Measurements from ENCODE around the gene GLOD5. TPM values are rescaled to one million over a fixed set of nuclear protein-coding genes. Genes with fewer than 3 reads are reported as not detected.

The GLOD5 gene
- total RNA-seq, 1 experiment from 2014 or later = not detected

GRCh38 chrX:48745222-48745621 is 16.3 kb upstream of the GLOD5 start:
- H3K4me1 Mint-ChIP-seq (ENCODE audit: insufficient read depth, unreplicated experiment) = no peaks in the 10 kb centered on the region
- no peak for DNase-seq (ENCODE audit: unreplicated experiment)
- no peaks in the 10 kb centered on the region for H3K27me3 Mint-ChIP-seq (ENCODE audit: insufficient read depth, unreplicated experiment)
- BruUV-seq (replicated peaks) = no TSS peak
- CTCF ChIA-PET = no interaction called here
- no peak overlapping the region for H3K4me3 Mint-ChIP-seq (ENCODE audit: unreplicated experiment)
- H3K9me3 Mint-ChIP-seq (ENCODE audit: unreplicated experiment) = no peaks in the 10 kb centered on the region
- H3K36me3 Mint-ChIP-seq (ENCODE audit: insufficient read depth, unreplicated experiment) = no peaks in the 10 kb centered on the region
- intact Hi-C loops (cut with micrococcal nuclease) = no loop called here
- POLR2A ChIA-PET = no interaction called here
- H3K27ac Mint-ChIP-seq (ENCODE audit: low read depth, unreplicated experiment) = no peak overlapping the region
- TF ChIP-seq CTCF (IDR thresholded peaks at IDR 0.05; ENCODE audit: unreplicated experiment) = no peak

GRCh38 chrX:48747415-48748016 is 14.0 kb upstream of the GLOD5 start:
- DNase-seq (ENCODE audit: unreplicated experiment) = no peak
- no peaks in the 10 kb centered on the region for H3K27me3 Mint-ChIP-seq (ENCODE audit: insufficient read depth, unreplicated experiment)
- ChIA-PET POLR2A (no interaction called here), CTCF (no interaction called here)
- no peaks in the 10 kb centered on the region for H3K36me3 Mint-ChIP-seq (ENCODE audit: insufficient read depth, unreplicated experiment)
- no peak for TF ChIP-seq CTCF (IDR thresholded peaks at IDR 0.05; ENCODE audit: unreplicated experiment)
- intact Hi-C loops (cut with micrococcal nuclease) = no loop called here
- H3K27ac Mint-ChIP-seq (ENCODE audit: low read depth, unreplicated experiment) = no peak overlapping the region
- H3K4me1 Mint-ChIP-seq (ENCODE audit: insufficient read depth, unreplicated experiment) = no peaks in the 10 kb centered on the region
- no peak overlapping the region for H3K4me3 Mint-ChIP-seq (ENCODE audit: unreplicated experiment)
- no TSS peak for BruUV-seq (replicated peaks)
- H3K9me3 Mint-ChIP-seq (ENCODE audit: unreplicated experiment) = no peaks in the 10 kb centered on the region

GRCh38 chrX:48749182-48749581 is 12.4 kb upstream of the GLOD5 start:
- DNase-seq (ENCODE audit: unreplicated experiment) = no peak
- BruUV-seq (replicated peaks) = no TSS peak
- CTCF ChIA-PET = interaction anchor here (0.5 to 0.9 kb wide), 2 partner anchors 46 to 53 kb away, joined by 3 to 5 read pairs; partner anchors contain the start of gene HDAC6
- intact Hi-C loops (cut with micrococcal nuclease) = no loop called here
- H3K9me3 Mint-ChIP-seq (ENCODE audit: unreplicated experiment) = no peaks in the 10 kb centered on the region
- POLR2A ChIA-PET = no interaction called here
- no peak overlapping the region for H3K27ac Mint-ChIP-seq (ENCODE audit: low read depth, unreplicated experiment)
- no peaks in the 10 kb centered on the region for H3K36me3 Mint-ChIP-seq (ENCODE audit: insufficient read depth, unreplicated experiment)
- TF ChIP-seq CTCF (IDR thresholded peaks at IDR 0.05; ENCODE audit: unreplicated experiment) = no peak
- no peaks in the 10 kb centered on the region for H3K4me1 Mint-ChIP-seq (ENCODE audit: insufficient read depth, unreplicated experiment)
- H3K27me3 Mint-ChIP-seq (ENCODE audit: insufficient read depth, unreplicated experiment) = no peaks in the 10 kb centered on the region
- no peak overlapping the region for H3K4me3 Mint-ChIP-seq (ENCODE audit: unreplicated experiment)

- POLR2A ChIA-PET = no interaction called here
- CTCF ChIA-PET = interaction anchor here (0.7 kb wide), 1 partner anchor 167 kb away, joined by 3 read pairs; no protein-coding TSS in a partner anchor
- no TSS peak for BruUV-seq (replicated peaks)
- H3K4me1 Mint-ChIP-seq (ENCODE audit: insufficient read depth, unreplicated experiment) = no peaks in the 10 kb centered on the region
- DNase-seq (ENCODE audit: unreplicated experiment) = no peak
- intact Hi-C loops (cut with micrococcal nuclease) = no loop called here
- no peak for TF ChIP-seq CTCF (IDR thresholded peaks at IDR 0.05; ENCODE audit: unreplicated experiment)
- H3K9me3 Mint-ChIP-seq (ENCODE audit: unreplicated experiment) = no peaks in the 10 kb centered on the region
- H3K36me3 Mint-ChIP-seq (ENCODE audit: insufficient read depth, unreplicated experiment) = no peaks in the 10 kb centered on the region
- H3K27ac Mint-ChIP-seq (ENCODE audit: low read depth, unreplicated experiment) = no peak overlapping the region
- H3K4me3 Mint-ChIP-seq (ENCODE audit: unreplicated experiment) = no peak overlapping the region
- no peaks in the 10 kb centered on the region for H3K27me3 Mint-ChIP-seq (ENCODE audit: insufficient read depth, unreplicated experiment)
Measured at GRCh38 chrX:48751343-48751742, 10.2 kb upstream of the GLOD5 start.

All from MCF 10A (cell line).